PFSK-1 (cell line): ENCODE results near the gene IFI27.

Experiments
- FOXP2 ChIP-seq: optimal IDR thresholded peaks from 2 replicates; pipeline ENCODE3; 2011; ENCODE audit warnings: borderline replicate concordance, control low read depth, inconsistent platforms; ENCODE audit not compliant: insufficient read depth; ENCODE audit errors: extremely low read length, extremely low read depth
- POLR2AphosphoS5 ChIP-seq: IDR thresholded peaks from 2 replicates; pipeline ENCODE4 v1.6.1; 2012; ENCODE audit warnings: low read depth, mild to moderate bottlenecking, control low read depth, low read length, moderate library complexity
- REST ChIP-seq, 2 experiments: IDR thresholded peaks; 2 replicates each; pipeline versions ENCODE4 v1.6.1 to v1.8.0; 2011 to 2012; ENCODE audit warnings: low read depth in 2 of 2, low read length in 2 of 2, control low read depth in 1 of 2, inconsistent platforms in 1 of 2, mild to moderate bottlenecking in 1 of 2, moderate library complexity in 1 of 2; ENCODE audit not compliant: insufficient read depth in 1 of 2
- SIN3A ChIP-seq: IDR thresholded peaks from 2 replicates; pipeline ENCODE4 v1.6.1; 2012; ENCODE audit warnings: mild to moderate bottlenecking, low read length, moderate library complexity, borderline replicate concordance; ENCODE audit not compliant: insufficient read depth
- TAF1 ChIP-seq: IDR thresholded peaks from 2 replicates; pipeline ENCODE4 v1.6.1; 2012; ENCODE audit warnings: low read length, control low read depth, borderline replicate concordance; ENCODE audit not compliant: insufficient read depth

The IFI27 gene

DNA sequence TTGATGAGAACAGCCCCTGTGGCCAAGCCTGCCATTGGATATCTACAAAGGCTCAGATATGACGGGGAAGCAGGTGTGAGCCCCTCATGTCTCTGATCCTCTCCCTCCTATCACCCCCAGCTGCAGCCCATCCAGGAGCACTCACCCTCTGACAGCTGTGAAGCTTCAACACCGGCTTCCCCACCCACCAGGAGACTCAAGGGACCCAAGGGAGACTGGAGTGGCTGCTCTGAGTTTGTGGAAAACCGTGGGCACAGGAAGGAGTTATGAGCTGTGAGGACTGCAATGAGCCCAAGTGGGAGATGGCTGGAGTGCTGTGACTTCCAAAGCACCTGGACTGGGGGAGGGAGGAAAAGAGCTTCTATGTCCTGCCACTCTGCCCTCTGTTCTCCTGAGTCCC is 10.9 kb downstream of the IFI27 start:
- no peak for TF ChIP-seq REST (IDR thresholded peaks at IDR 0.05; ENCODE audit: insufficient read depth in 1 of 2, low read depth in 2 of 2, low read length in 2 of 2)
- no peak for TF ChIP-seq FOXP2
- no peak for TF ChIP-seq POLR2AphosphoS5
- no peak for TF ChIP-seq TAF1
- no peak for TF ChIP-seq SIN3A

DNA sequence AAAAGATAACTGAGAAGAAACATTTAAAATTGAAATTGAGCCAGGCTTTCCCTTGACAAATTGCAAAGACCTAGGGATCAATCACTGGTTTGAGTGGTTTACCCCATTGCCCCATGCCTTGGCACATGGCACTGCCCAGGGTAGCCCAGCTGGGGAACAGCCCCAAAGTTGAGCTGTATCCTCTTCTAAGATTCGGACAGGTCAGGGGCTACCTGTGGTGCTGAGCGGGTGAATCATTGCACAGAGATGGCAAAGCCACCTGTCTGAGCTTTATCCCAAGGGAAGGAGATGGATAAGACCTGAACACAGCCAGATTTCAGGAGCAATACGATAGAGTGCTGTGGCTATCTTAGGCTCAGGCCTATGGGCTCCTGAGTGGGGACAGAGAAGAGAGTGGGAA is 11.9 kb downstream of the IFI27 start:
- no peak for TF ChIP-seq TAF1
- no peak for TF ChIP-seq FOXP2
- TF ChIP-seq POLR2AphosphoS5 = no peak
- TF ChIP-seq SIN3A = no peak
- TF ChIP-seq REST (IDR thresholded peaks at IDR 0.05; ENCODE audit: insufficient read depth in 1 of 2, low read depth in 2 of 2, low read length in 2 of 2) = no peak

DNA sequence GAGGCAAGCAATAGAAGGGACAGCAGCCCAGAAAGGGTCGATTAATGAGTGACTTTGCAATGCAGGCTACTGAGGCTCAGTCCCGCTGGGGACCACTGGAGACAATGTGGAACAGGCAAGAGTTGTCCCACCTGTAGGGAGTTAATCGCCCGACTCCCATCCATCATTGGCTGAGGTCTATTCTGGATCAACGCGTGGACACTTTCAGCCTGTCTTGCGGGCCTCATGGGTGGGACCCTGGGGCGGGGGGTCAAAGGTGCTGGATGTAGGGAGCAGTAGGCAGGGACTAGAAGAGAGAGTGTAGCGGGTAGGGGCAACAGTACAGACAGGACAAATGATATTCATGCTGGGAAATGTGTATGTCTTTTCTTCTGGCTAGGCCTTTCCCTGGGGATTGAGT is 12.8 kb downstream of the IFI27 start:
- TF ChIP-seq SIN3A = no peak
- TF ChIP-seq FOXP2 = no peak
- TF ChIP-seq POLR2AphosphoS5 = no peak
- TF ChIP-seq TAF1 = no peak
- no peak for TF ChIP-seq REST (IDR thresholded peaks at IDR 0.05; ENCODE audit: insufficient read depth in 1 of 2, low read depth in 2 of 2, low read length in 2 of 2)

DNA sequence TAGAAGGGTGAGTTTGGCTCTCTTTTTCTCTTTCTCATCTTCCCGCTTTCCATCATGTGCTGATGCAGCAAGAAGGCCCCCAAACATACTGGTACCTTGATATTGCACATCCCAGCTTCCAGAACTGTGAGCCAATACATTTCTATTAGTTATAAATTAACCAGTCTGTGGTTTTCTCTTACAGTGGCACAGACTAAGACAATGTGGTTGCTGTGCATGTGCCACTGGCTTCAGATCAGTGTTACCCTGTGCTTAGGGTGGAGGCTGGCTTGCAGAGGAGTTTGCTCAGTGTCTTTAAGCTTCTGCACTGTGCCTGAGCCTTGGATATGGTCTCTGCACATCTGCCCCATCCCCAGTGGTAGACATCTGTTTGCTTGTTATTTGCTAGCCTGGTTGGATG is 13.3 kb downstream of the IFI27 start:
- TF ChIP-seq TAF1 = no peak
- TF ChIP-seq REST (IDR thresholded peaks at IDR 0.05; ENCODE audit: insufficient read depth in 1 of 2, low read depth in 2 of 2, low read length in 2 of 2) = no peak
- no peak for TF ChIP-seq FOXP2
- TF ChIP-seq POLR2AphosphoS5 = no peak
- no peak for TF ChIP-seq SIN3A

DNA sequence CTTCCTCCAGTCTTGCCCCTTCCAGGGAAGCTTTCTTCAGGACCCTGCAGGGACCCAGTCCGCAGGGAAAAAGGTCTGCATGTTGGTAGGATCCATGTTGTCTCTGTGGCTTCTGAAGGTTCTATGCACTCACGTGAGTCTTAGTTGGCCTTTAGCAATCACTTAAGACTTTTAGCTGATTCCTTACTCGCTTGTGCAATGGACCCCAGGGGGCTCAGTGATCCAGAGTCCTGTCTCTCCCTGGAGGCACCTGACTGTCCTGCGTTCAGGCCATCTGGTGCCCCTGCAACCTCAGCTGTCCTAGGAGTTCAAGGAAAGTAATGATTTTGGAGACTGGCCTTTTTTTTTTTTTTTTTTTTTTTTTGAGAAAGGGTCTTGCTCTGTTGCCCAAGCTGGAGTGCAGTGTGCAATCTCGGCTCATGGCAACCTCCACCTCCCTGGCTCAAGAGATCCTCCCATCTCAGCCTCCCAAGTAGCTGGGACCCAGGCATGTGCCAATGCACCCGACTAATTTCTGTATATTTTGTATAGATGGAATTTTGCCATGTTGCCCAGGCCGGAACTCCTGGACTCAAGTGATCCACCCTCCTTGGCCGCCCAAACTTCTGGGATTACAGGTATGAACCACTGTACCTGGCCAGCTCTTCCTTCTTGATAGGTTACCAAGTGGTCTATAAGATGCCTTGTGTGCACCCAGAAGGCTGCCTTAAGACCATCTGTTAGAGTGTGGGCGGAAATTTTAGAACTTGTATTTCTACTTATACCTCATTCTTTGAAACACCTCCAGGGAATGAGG is 14.2 kb downstream of the IFI27 start:
- no peak for TF ChIP-seq FOXP2
- TF ChIP-seq REST (IDR thresholded peaks at IDR 0.05; ENCODE audit: insufficient read depth in 1 of 2, low read depth in 2 of 2, low read length in 2 of 2) = no peak
- no peak for TF ChIP-seq SIN3A
- TF ChIP-seq POLR2AphosphoS5 = no peak
- no peak for TF ChIP-seq TAF1
